B cell (primary cell): ENCODE data around the gene PMIS2. TPM values are rescaled to one million over a fixed set of nuclear protein-coding genes. Genes with fewer than 3 reads are reported as not detected.

Source experiments
- ATAC-seq: fragments of 200-7000 bp; cut with Tn5 transposase; one replicate; pipeline ENCODE4 v1.10.0; 2021; ENCODE audit warnings: low read depth, mild to moderate bottlenecking, moderate number of reproducible peaks, moderate library complexity
- CTCF ChIA-PET: fragments of 350-600 bp; sonication (Branson Sonifier 250); formaldehyde crosslinking; loops from one replicate; lab custom pipeline; 2021; ENCODE audit warnings: antibody characterized with exemption, inconsistent platforms; lab: Charles Lee
- POLR2A ChIA-PET: fragments of 350-600 bp; sonication (Branson Sonifier 250); formaldehyde crosslinking; loops from one replicate; lab custom pipeline; 2021; ENCODE audit warnings: antibody characterized with exemption; lab: Charles Lee
- DNase-seq: peaks from one replicate; pipeline ENCODE4 v3.0.0; 2013
- H2AFZ ChIP-seq: 2 replicates; pipeline ENCODE4 v1.6.1; 2012; ENCODE audit warnings: mild to moderate bottlenecking, low read depth, low read length; ENCODE audit not compliant: insufficient read depth, poor library complexity, severe bottlenecking
- H3K27ac ChIP-seq, 2 donors: 1 replicate in 1 of 2; 2 replicates in 1 of 2; pipeline ENCODE4 v1.5.1; 2012 to 2013; ENCODE audit warnings: low read length in 2 of 2, mild to moderate bottlenecking in 2 of 2, moderate library complexity in 1 of 2
- H3K27me3 ChIP-seq, 4 experiments: fragments of 200-600 bp in 1 of 4; sonication (generic) in 1 of 4; replicated peaks in 1 of 4; 1 replicate in 2 of 4; 2 replicates in 2 of 4; pipeline versions ENCODE4 v1.6.1 to v1.7.0; 2013 to 2016; ENCODE audit warnings: low read length in 3 of 4, mild to moderate bottlenecking in 2 of 4, mixed read lengths in 1 of 4, moderate library complexity in 1 of 4; ENCODE audit not compliant: insufficient read depth in 4 of 4, control insufficient read depth in 3 of 4; ENCODE audit errors: control extremely low read depth in 1 of 4
- H3K36me3 ChIP-seq, 2 experiments: replicated peaks in 1 of 2; 1 replicate in 1 of 2; 2 replicates in 1 of 2; pipeline versions ENCODE4 v1.6.1 to v1.7.1; 2013; ENCODE audit warnings: low read length in 1 of 2; ENCODE audit not compliant: insufficient read depth in 2 of 2, control insufficient read depth in 1 of 2; ENCODE audit errors: control extremely low read depth in 1 of 2, extremely low read depth in 1 of 2
- H3K4me1 ChIP-seq, 2 donors: fragments of 200-600 bp in 1 of 2; sonication (generic) in 1 of 2; 1 replicate in 1 of 2; 2 replicates in 1 of 2; pipeline versions ENCODE4 v1.5.1 to v1.6.1; 2013 to 2017; ENCODE audit warnings: low read length in 2 of 2; ENCODE audit not compliant: control insufficient read depth in 2 of 2, insufficient read depth in 2 of 2
- H3K4me2 ChIP-seq: replicated peaks from 2 replicates; pipeline ENCODE3; 2012; ENCODE audit warnings: mild to moderate bottlenecking, low read depth, low read length; ENCODE audit not compliant: poor library complexity, severe bottlenecking
- H3K4me3 ChIP-seq, 5 experiments: fragments of 200-600 bp in 1 of 5; sonication (generic) in 1 of 5; 1 replicate in 3 of 5; 2 replicates in 2 of 5; pipeline versions ENCODE4 v1.5.1 to v1.7.0; 2011 to 2016; ENCODE audit warnings: low read length in 4 of 5, mild to moderate bottlenecking in 4 of 5, low read depth in 2 of 5, control low read depth in 1 of 5, moderate library complexity in 1 of 5; ENCODE audit not compliant: insufficient read depth in 1 of 5; ENCODE audit errors: control extremely low read depth in 1 of 5, extremely low read depth in 1 of 5
- H3K79me2 ChIP-seq: fragments of 200-600 bp; sonication (generic); one replicate; pipeline ENCODE4 v1.6.0; 2016; ENCODE audit warnings: low read length; ENCODE audit not compliant: control insufficient read depth, insufficient read depth
- H3K9ac ChIP-seq: fragments of 200-600 bp; sonication (generic); 2 replicates; pipeline ENCODE4 v1.6.1; 2017; ENCODE audit warnings: mild to moderate bottlenecking, low read length, moderate library complexity
- H3K9me3 ChIP-seq, 3 donors: one replicate each; pipeline versions ENCODE4 v1.6.1 to v1.7.1; 2013; ENCODE audit warnings: low read length in 2 of 3; ENCODE audit not compliant: control insufficient read depth in 2 of 3, insufficient read depth in 1 of 3; ENCODE audit errors: control extremely low read depth in 1 of 3
- H4K20me1 ChIP-seq: 2 replicates; pipeline ENCODE4 v1.6.0; 2012; ENCODE audit warnings: mild to moderate bottlenecking, low read length; ENCODE audit not compliant: insufficient read depth, control insufficient read depth, poor library complexity, severe bottlenecking
- H3K27ac Mint-ChIP-seq: one replicate; pipeline ENCODE4 v1.8.0; 2021; ENCODE audit warnings: mixed read lengths
- H3K27me3 Mint-ChIP-seq: one replicate; pipeline ENCODE4 v1.8.0; 2021; ENCODE audit warnings: mixed read lengths
- H3K4me1 Mint-ChIP-seq: one replicate; pipeline ENCODE4 v1.8.0; 2021; ENCODE audit warnings: mixed read lengths
- H3K4me3 Mint-ChIP-seq: one replicate; pipeline ENCODE4 v1.8.0; 2021; ENCODE audit warnings: mixed read lengths
- H3K9me3 Mint-ChIP-seq: one replicate; pipeline ENCODE4 v1.8.0; 2022; ENCODE audit warnings: mixed read lengths; ENCODE audit not compliant: insufficient read depth
- CTCF ChIP-seq: fragments of 200-600 bp; IDR thresholded peaks from one replicate; pipeline ENCODE4 v1.8.0; 2022; ENCODE audit warnings: antibody characterized with exemption, mild to moderate bottlenecking
- EZH2 ChIP-seq: IDR thresholded peaks from 2 replicates; pipeline ENCODE4 v1.6.1; 2012; ENCODE audit warnings: borderline replicate concordance, low read depth, mild to moderate bottlenecking, moderate library complexity, low read length; ENCODE audit not compliant: insufficient read depth, poor library complexity, severe bottlenecking
- WGBS: methylation state at CpG from one replicate; pipeline ENCODE4 v1.1.5; 2013; ENCODE audit warnings: missing lambda C conversion rate; ENCODE audit not compliant: insufficient coverage; 5-methylcytosine and 5-hydroxymethylcytosine counted together
- intact Hi-C: fragments of 100-400 bp; cut with micrococcal nuclease; formaldehyde crosslinking; loops from one replicate; pipeline ENCODE4 v1.10.0; 2022
- polyA plus RNA-seq: library from polyadenylated mRNA; depleted of rRNA; stranded (reverse); fragments of >200 nt; gene quantifications from 2 replicates; pipeline ENCODE4 v1.2.3, GENCODE V29; 2012
- total RNA-seq, 2 donors: library from RNA; stranded (reverse); fragments of 120-200 nt in 1 of 2; gene quantifications; 1 replicate in 1 of 2; 2 replicates in 1 of 2; pipeline versions ENCODE4 v1.2.3 to v1.2.4, GENCODE V29; 2013 to 2022

PMIS2 gene
- total and polyA plus RNA-seq, 2 donors (not counting 1 experiment from before 2014, with no cell fraction given) = not detected

GRCh38 chr19:35544110-35544802, 41.7 kb upstream of the PMIS2 start:
- peaks cover 0 to 14% of the 10 kb centered on the region in 2 experiments for H3K36me3 ChIP-seq
- Mint-ChIP-seq H3K27ac (peak overlapping the region; percentile 89), H3K27me3 (no peaks in the 10 kb centered on the region), H3K4me3 (peak overlapping the region; percentile 91), H3K9me3 (no peaks in the 10 kb centered on the region), H3K4me1 (peaks cover 40% of the 10 kb centered on the region)
- peak overlapping the region; percentile 96 for H2AFZ ChIP-seq
- H3K9me3 ChIP-seq = no peaks in the 10 kb centered on the region
- intact Hi-C loops = loop anchor here (2.0 kb wide), 1 partner anchor 105 kb away; the partner anchor contains the start of gene COX6B1
- no peak for ATAC-seq
- H3K4me3 ChIP-seq = peak overlapping the region in 4 of 5 experiments; percentile 82 to 97 (median 86)
- H3K79me2 ChIP-seq = peaks cover 28% of the 10 kb centered on the region
- H3K27ac ChIP-seq = peak overlapping the region in 1 of 2 donors; percentile 92
- H3K9ac ChIP-seq = peak overlapping the region; percentile 87
- no peaks in the 10 kb centered on the region for H3K27me3 ChIP-seq
- TF ChIP-seq EZH2 (no peak), CTCF (no peak)
- DNase-seq = peak; percentile 22
- ChIA-PET POLR2A (interaction anchor here (0.6 kb wide), 1 partner anchor 58 kb away, joined by 4 read pairs; no protein-coding TSS in a partner anchor), CTCF (interaction anchor here (1.5 kb wide), 1 partner anchor 34 kb away, joined by 5 read pairs; no protein-coding TSS in a partner anchor)
- WGBS = 90% methylated on average over 2 of the region's 3 CpGs
- no peaks in the 10 kb centered on the region for H4K20me1 ChIP-seq
- H3K4me1 ChIP-seq = peaks cover 16 to 38% of the 10 kb centered on the region in 2 donors
- H3K4me2 ChIP-seq = peak overlapping the region; percentile 98
